Spleen (tissue), 13 donors: ENCODE results near the gene LPIN3. TPM values are rescaled to one million over a fixed set of nuclear protein-coding genes. Genes with fewer than 3 reads are reported as not detected.

Source experiments
- DNase-seq: peaks from one replicate; pipeline ENCODE4 v3.0.0-alpha.2; 2020
- H3K27ac ChIP-seq, 8 donors: fragments of 200-600 bp; sonication (generic) in 7 of 8; 1 replicate in 4 of 8; 2 replicates in 4 of 8; pipeline versions ENCODE4 v1.5.0 to v1.8.0; 2016 to 2021; ENCODE audit warnings: inconsistent platforms in 4 of 8, mild to moderate bottlenecking in 4 of 8, moderate library complexity in 1 of 8
- H3K27me3 ChIP-seq, 7 donors: fragments of 200-600 bp; sonication (generic) in 6 of 7; replicated peaks in 1 of 7; 1 replicate in 4 of 7; 2 replicates in 3 of 7; pipeline versions ENCODE4 v1.5.0 to v1.8.0; 2016 to 2021; ENCODE audit warnings: inconsistent platforms in 3 of 7, mild to moderate bottlenecking in 1 of 7
- H3K36me3 ChIP-seq, 6 donors: fragments of 200-600 bp; sonication (generic) in 5 of 6; 1 replicate in 4 of 6; 2 replicates in 2 of 6; pipeline versions ENCODE4 v1.5.0 to v1.8.0; 2016 to 2021; ENCODE audit warnings: inconsistent platforms in 2 of 6
- H3K4me1 ChIP-seq, 6 donors: fragments of 200-600 bp; sonication (generic) in 5 of 6; 1 replicate in 3 of 6; 2 replicates in 3 of 6; pipeline versions ENCODE4 v1.5.0 to v1.8.0; 2016 to 2021; ENCODE audit warnings: inconsistent platforms in 3 of 6
- H3K4me3 ChIP-seq, 8 donors: fragments of 200-600 bp; sonication (generic) in 7 of 8; 1 replicate in 4 of 8; 2 replicates in 4 of 8; pipeline versions ENCODE4 v1.5.0 to v1.8.0; 2016 to 2021; ENCODE audit warnings: inconsistent platforms in 4 of 8, mild to moderate bottlenecking in 4 of 8, moderate library complexity in 2 of 8
- H3K9me3 ChIP-seq, 8 donors: fragments of 200-600 bp; sonication (generic) in 7 of 8; 1 replicate in 4 of 8; 2 replicates in 4 of 8; pipeline versions ENCODE4 v1.5.0 to v1.8.0; 2016 to 2021; ENCODE audit warnings: inconsistent platforms in 4 of 8
- POLR2A ChIP-seq, 3 donors: fragments of 450-650 bp; IDR thresholded peaks; one replicate each; pipeline ENCODE4 v1.5.1; 2017; ENCODE audit warnings: antibody characterized with exemption in 3 of 3, mild to moderate bottlenecking in 1 of 3
- POLR2AphosphoS5 ChIP-seq, 3 donors: sonication (generic); formaldehyde crosslinking; IDR thresholded peaks; one replicate each; pipeline ENCODE4 v1.5.1; 2017; ENCODE audit warnings: antibody characterized with exemption in 3 of 3
- WGBS, 5 donors: extraction: QIAGEN DNeasy Blood & Tissue Kit in 3 of 5; methylation state at CpG; one replicate each; pipeline versions ENCODE4 v1.1.5 to v1.1.7; 2013 to 2018; 5-methylcytosine and 5-hydroxymethylcytosine counted together
- intact Hi-C: fragments of 100-400 bp; cut with DNase I; formaldehyde crosslinking; loops from one replicate; pipeline ENCODE4 v1.15.0; 2023; ENCODE audit warnings: low total_unique reads
- long read RNA-seq, 2 donors: transcript quantifications; one replicate each; lab custom pipeline, GENCODE V29; 2026
- polyA plus RNA-seq, 3 donors: library from polyadenylated mRNA; stranded (reverse); fragments of 200-250 nt; gene quantifications; one replicate each; pipeline ENCODE4 v1.2.1, GENCODE V29; 2013
- total RNA-seq, 7 donors: library from RNA; depleted of rRNA in 3 of 7; stranded (reverse); fragments of >200 nt in 3 of 7; fragmentation: NEBNext Ultra II Directional in 4 of 7; extraction: Animal tissue kit (Norgen Biotek cat#: 25700) in 4 of 7; gene quantifications; one replicate each; pipeline versions ENCODE4 v1.1.0 to v1.2.1, GENCODE V29; 2016 to 2021
- TF ChIP-seq, protein P1 (sequence below), 11 experiments: fragments of 200-600 bp in 7 of 11; fragments of 450-650 bp in 4 of 11; sonication (generic) in 4 of 11; IDR thresholded peaks in 8 of 11; conservative IDR thresholded peaks in 3 of 11; 1 replicate in 7 of 11; 2 replicates in 4 of 11; pipeline versions ENCODE4 v1.4.0 to v1.8.0; 2016 to 2021; ENCODE audit warnings: antibody characterized with exemption in 11 of 11, inconsistent platforms in 4 of 11, mild to moderate bottlenecking in 1 of 11
- donor health status: healthy with polysubstance abuse.
- donor health status: DM: no; HTN: no; CAD: no; lungs with moderate emphysema.
- donor health status: DM: no; HTN: no; CAD: no.
- donor health status: Bipolar disorder and iron deficiency.
- donor health status: healthy.
- donor health status: DM: no; HTN: no; CAD: no.
- donor health status: DM: yes; HTN: yes; CAD: no.

LPIN3 gene, protein sequence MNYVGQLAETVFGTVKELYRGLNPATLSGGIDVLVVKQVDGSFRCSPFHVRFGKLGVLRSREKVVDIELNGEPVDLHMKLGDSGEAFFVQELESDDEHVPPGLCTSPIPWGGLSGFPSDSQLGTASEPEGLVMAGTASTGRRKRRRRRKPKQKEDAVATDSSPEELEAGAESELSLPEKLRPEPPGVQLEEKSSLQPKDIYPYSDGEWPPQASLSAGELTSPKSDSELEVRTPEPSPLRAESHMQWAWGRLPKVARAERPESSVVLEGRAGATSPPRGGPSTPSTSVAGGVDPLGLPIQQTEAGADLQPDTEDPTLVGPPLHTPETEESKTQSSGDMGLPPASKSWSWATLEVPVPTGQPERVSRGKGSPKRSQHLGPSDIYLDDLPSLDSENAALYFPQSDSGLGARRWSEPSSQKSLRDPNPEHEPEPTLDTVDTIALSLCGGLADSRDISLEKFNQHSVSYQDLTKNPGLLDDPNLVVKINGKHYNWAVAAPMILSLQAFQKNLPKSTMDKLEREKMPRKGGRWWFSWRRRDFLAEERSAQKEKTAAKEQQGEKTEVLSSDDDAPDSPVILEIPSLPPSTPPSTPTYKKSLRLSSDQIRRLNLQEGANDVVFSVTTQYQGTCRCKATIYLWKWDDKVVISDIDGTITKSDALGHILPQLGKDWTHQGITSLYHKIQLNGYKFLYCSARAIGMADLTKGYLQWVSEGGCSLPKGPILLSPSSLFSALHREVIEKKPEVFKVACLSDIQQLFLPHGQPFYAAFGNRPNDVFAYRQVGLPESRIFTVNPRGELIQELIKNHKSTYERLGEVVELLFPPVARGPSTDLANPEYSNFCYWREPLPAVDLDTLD
- total RNA-seq (1 to 10 TPM; 2.5 to 9.6 (median 4.4) TPM), polyA plus RNA-seq (1 to 10 TPM; 2.7 to 8.9 (median 4.1) TPM)
- long read RNA-seq, donor 1: 0 reads
- long read RNA-seq, donor 2: 0 reads

DNA sequence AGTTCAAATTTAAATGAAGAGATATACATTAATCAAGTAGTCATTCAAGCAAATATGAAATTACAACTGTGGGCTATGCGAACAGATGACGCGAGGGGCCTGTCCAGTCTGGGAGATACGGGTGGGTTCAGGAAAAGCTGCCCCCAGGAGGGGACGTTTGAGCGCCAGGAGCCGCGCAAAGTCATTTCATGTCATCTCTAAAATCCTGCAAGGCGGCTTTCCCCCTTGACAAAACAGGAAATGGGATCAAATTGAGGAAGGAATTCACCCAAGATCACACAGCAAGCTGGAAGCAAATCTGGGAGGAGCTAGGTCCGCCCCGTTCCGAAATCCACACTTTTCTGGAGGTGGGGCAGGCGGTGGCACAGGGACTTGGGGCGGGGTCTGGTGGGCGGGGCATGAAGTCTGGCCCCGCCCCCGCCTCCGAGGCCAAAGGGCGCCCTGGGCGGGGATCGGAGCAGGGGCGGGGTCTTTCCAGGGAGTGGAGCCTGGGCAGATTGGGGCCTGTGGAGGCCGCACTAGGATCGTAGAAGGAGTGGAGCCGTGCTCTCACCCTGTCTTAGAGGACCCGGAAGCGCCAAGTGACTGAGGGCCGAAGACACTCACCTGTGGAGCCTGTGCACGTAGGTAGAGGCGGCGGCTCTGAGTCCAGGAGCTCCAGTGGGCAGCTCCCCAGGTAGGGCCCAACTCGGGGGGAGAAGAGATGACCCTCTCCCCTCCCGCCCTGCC, at the start of gene LPIN3:
Gene LPIN3, plus strand, starts transcription at position 495 of the 729 bp plus-strand sequence. CDS start 4,983 bp downstream, outside the sequence.
- no peaks in the 10 kb centered on the region for H3K36me3 ChIP-seq
- H3K4me1 ChIP-seq: peaks cover 14 to 23% (median 19%) of the 10 kb centered on the region in 6 donors
- WGBS, 5 donors: 4 to 21% (median 16%) methylated on average over 21 to 33 of the region's 33 CpGs
- DNase-seq: peak; percentile 82
- TF ChIP-seq POLR2A (IDR thresholded peaks at IDR 0.05) (no peak), POLR2AphosphoS5 (IDR thresholded peaks at IDR 0.05) (peak in 2 of 3 donors; percentile 38 to 46)
- TF ChIP-seq, protein P1, sequence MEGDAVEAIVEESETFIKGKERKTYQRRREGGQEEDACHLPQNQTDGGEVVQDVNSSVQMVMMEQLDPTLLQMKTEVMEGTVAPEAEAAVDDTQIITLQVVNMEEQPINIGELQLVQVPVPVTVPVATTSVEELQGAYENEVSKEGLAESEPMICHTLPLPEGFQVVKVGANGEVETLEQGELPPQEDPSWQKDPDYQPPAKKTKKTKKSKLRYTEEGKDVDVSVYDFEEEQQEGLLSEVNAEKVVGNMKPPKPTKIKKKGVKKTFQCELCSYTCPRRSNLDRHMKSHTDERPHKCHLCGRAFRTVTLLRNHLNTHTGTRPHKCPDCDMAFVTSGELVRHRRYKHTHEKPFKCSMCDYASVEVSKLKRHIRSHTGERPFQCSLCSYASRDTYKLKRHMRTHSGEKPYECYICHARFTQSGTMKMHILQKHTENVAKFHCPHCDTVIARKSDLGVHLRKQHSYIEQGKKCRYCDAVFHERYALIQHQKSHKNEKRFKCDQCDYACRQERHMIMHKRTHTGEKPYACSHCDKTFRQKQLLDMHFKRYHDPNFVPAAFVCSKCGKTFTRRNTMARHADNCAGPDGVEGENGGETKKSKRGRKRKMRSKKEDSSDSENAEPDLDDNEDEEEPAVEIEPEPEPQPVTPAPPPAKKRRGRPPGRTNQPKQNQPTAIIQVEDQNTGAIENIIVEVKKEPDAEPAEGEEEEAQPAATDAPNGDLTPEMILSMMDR (IDR thresholded peaks at IDR 0.05 in 8 of 11, conservative IDR thresholded peaks at IDR 0.05 in 3 of 11): peak in 4 of 11 experiments; percentile 37 to 74 (median 54)
- peak within 1 kb of the TSS in 5 of 8 donors; percentile 23 to 65 (median 59) for H3K27ac ChIP-seq
- peak within 1 kb of the TSS; percentile 8 to 63 (median 26) for H3K4me3 ChIP-seq
- H3K27me3 ChIP-seq: peaks cover 0 to 9% (median 0%) of the 10 kb centered on the region in 7 donors
- no peaks in the 10 kb centered on the region for H3K9me3 ChIP-seq
- intact Hi-C loops: loop anchor here (2.0 to 10.0 kb wide), 2 partner anchors 168 to 366 kb away; no protein-coding TSS in a partner anchor

DNA sequence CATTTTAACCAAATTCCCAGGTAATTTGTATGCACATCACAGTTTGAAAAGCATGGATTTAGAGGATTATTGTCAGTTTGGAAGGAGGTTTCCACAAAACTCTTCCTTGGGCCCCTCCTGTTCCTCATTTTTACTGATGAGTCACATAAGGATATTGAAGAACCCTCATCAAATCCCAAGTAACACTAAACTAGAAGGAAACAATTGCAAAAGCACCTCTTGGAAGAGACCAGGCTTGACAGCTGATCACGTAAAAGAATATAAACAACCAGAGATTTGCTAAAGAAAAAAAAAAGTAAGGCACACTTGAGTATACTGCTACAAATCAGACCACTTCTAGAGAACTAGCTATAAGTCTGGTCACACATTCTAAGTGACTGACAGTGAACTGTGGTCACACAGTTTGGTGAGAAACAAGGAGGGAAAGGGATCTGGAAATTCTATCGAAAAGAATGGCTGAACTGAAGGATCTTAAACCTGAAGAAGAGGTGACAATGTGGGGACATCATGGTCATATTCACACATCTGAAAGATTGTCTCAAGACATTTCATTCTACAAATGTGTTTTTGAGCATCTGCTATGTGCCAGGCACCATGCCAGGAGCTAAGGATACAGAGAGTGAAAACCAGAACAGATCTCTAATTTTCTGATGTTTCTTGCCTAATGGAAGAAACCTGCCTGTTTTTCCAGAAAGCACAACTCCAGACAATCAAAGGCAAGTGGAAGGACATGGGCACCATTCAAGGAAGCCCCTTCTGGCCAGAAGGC, 47.2 kb upstream of the LPIN3 start:
- no peaks in the 10 kb centered on the region for H3K27me3 ChIP-seq
- H3K27ac ChIP-seq: no peak overlapping the region
- no peaks in the 10 kb centered on the region for H3K9me3 ChIP-seq
- intact Hi-C loops: no loop called here
- WGBS, 5 donors: 71 to 95% (median 83%) methylated on average over 2 of the region's 2 CpGs
- H3K4me3 ChIP-seq: no peak overlapping the region
- H3K36me3 ChIP-seq: no peaks in the 10 kb centered on the region
- H3K4me1 ChIP-seq: peaks cover 0 to 15% (median 0%) of the 10 kb centered on the region in 6 donors
- TF ChIP-seq POLR2A (IDR thresholded peaks at IDR 0.05): no peak
- no peak for TF ChIP-seq POLR2AphosphoS5 (IDR thresholded peaks at IDR 0.05)
- TF ChIP-seq, protein P1 (IDR thresholded peaks at IDR 0.05 in 8 of 11, conservative IDR thresholded peaks at IDR 0.05 in 3 of 11): no peak
- no peak for DNase-seq

DNA sequence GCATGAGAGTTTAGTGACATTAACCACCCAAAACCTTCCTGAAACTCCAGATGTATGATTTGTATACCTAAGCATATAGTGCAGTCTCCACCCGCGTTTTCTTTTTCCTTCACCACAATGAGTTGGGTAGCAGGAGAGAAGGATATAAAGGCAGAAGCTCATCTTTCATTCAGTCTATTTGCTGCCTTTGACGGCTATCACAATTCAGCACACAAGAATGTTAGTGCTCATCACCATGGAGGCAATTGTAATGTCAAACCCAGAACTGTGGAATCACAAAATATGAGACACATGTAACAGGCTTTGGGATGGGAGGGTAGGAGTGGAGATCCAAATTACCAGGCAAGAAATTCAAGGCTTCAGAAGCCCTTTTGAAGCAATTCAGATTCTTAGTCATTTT, 40.7 kb upstream of the LPIN3 start:
- no peak for DNase-seq
- H3K4me1 ChIP-seq: peaks cover 0 to 20% (median 2%) of the 10 kb centered on the region in 6 donors
- WGBS, 5 donors: 91 to 97% (median 92%) methylated on average over 3 of the region's 3 CpGs
- no peak overlapping the region for H3K27ac ChIP-seq
- H3K4me3 ChIP-seq: no peak overlapping the region
- H3K36me3 ChIP-seq: no peaks in the 10 kb centered on the region
- no peaks in the 10 kb centered on the region for H3K27me3 ChIP-seq
- TF ChIP-seq, protein P1 (IDR thresholded peaks at IDR 0.05 in 8 of 11, conservative IDR thresholded peaks at IDR 0.05 in 3 of 11): no peak
- TF ChIP-seq POLR2AphosphoS5 (IDR thresholded peaks at IDR 0.05) (no peak), POLR2A (IDR thresholded peaks at IDR 0.05) (no peak)
- H3K9me3 ChIP-seq: no peaks in the 10 kb centered on the region
- intact Hi-C loops: no loop called here
